B cell (primary cell): ENCODE results near the gene SLC45A3. TPM values are rescaled to one million over a fixed set of nuclear protein-coding genes. Genes with fewer than 3 reads are reported as not detected.

Experiments
- ATAC-seq: fragments of 200-7000 bp; cut with Tn5 transposase; one replicate; pipeline ENCODE4 v1.10.0; 2021; ENCODE audit warnings: low read depth, mild to moderate bottlenecking, moderate number of reproducible peaks, moderate library complexity
- CTCF ChIA-PET: fragments of 350-600 bp; sonication (Branson Sonifier 250); formaldehyde crosslinking; loops from one replicate; lab custom pipeline; 2021; ENCODE audit warnings: antibody characterized with exemption, inconsistent platforms; lab: Charles Lee
- POLR2A ChIA-PET: fragments of 350-600 bp; sonication (Branson Sonifier 250); formaldehyde crosslinking; loops from one replicate; lab custom pipeline; 2021; ENCODE audit warnings: antibody characterized with exemption; lab: Charles Lee
- DNase-seq: peaks from one replicate; pipeline ENCODE4 v3.0.0; 2013
- H2AFZ ChIP-seq: 2 replicates; pipeline ENCODE4 v1.6.1; 2012; ENCODE audit warnings: mild to moderate bottlenecking, low read depth, low read length; ENCODE audit not compliant: insufficient read depth, poor library complexity, severe bottlenecking
- H3K27ac ChIP-seq, 2 donors: 1 replicate in 1 of 2; 2 replicates in 1 of 2; pipeline ENCODE4 v1.5.1; 2012 to 2013; ENCODE audit warnings: low read length in 2 of 2, mild to moderate bottlenecking in 2 of 2, moderate library complexity in 1 of 2
- H3K27me3 ChIP-seq, 4 experiments: fragments of 200-600 bp in 1 of 4; sonication (generic) in 1 of 4; replicated peaks in 1 of 4; 1 replicate in 2 of 4; 2 replicates in 2 of 4; pipeline versions ENCODE4 v1.6.1 to v1.7.0; 2013 to 2016; ENCODE audit warnings: low read length in 3 of 4, mild to moderate bottlenecking in 2 of 4, mixed read lengths in 1 of 4, moderate library complexity in 1 of 4; ENCODE audit not compliant: insufficient read depth in 4 of 4, control insufficient read depth in 3 of 4; ENCODE audit errors: control extremely low read depth in 1 of 4
- H3K36me3 ChIP-seq, 2 experiments: replicated peaks in 1 of 2; 1 replicate in 1 of 2; 2 replicates in 1 of 2; pipeline versions ENCODE4 v1.6.1 to v1.7.1; 2013; ENCODE audit warnings: low read length in 1 of 2; ENCODE audit not compliant: insufficient read depth in 2 of 2, control insufficient read depth in 1 of 2; ENCODE audit errors: control extremely low read depth in 1 of 2, extremely low read depth in 1 of 2
- H3K4me1 ChIP-seq, 2 donors: fragments of 200-600 bp in 1 of 2; sonication (generic) in 1 of 2; 1 replicate in 1 of 2; 2 replicates in 1 of 2; pipeline versions ENCODE4 v1.5.1 to v1.6.1; 2013 to 2017; ENCODE audit warnings: low read length in 2 of 2; ENCODE audit not compliant: control insufficient read depth in 2 of 2, insufficient read depth in 2 of 2
- H3K4me2 ChIP-seq: replicated peaks from 2 replicates; pipeline ENCODE3; 2012; ENCODE audit warnings: mild to moderate bottlenecking, low read depth, low read length; ENCODE audit not compliant: poor library complexity, severe bottlenecking
- H3K4me3 ChIP-seq, 5 experiments: fragments of 200-600 bp in 1 of 5; sonication (generic) in 1 of 5; 1 replicate in 3 of 5; 2 replicates in 2 of 5; pipeline versions ENCODE4 v1.5.1 to v1.7.0; 2011 to 2016; ENCODE audit warnings: low read length in 4 of 5, mild to moderate bottlenecking in 4 of 5, low read depth in 2 of 5, control low read depth in 1 of 5, moderate library complexity in 1 of 5; ENCODE audit not compliant: insufficient read depth in 1 of 5; ENCODE audit errors: control extremely low read depth in 1 of 5, extremely low read depth in 1 of 5
- H3K79me2 ChIP-seq: fragments of 200-600 bp; sonication (generic); one replicate; pipeline ENCODE4 v1.6.0; 2016; ENCODE audit warnings: low read length; ENCODE audit not compliant: control insufficient read depth, insufficient read depth
- H3K9ac ChIP-seq: fragments of 200-600 bp; sonication (generic); 2 replicates; pipeline ENCODE4 v1.6.1; 2017; ENCODE audit warnings: mild to moderate bottlenecking, low read length, moderate library complexity
- H3K9me3 ChIP-seq, 3 donors: one replicate each; pipeline versions ENCODE4 v1.6.1 to v1.7.1; 2013; ENCODE audit warnings: low read length in 2 of 3; ENCODE audit not compliant: control insufficient read depth in 2 of 3, insufficient read depth in 1 of 3; ENCODE audit errors: control extremely low read depth in 1 of 3
- H4K20me1 ChIP-seq: 2 replicates; pipeline ENCODE4 v1.6.0; 2012; ENCODE audit warnings: mild to moderate bottlenecking, low read length; ENCODE audit not compliant: insufficient read depth, control insufficient read depth, poor library complexity, severe bottlenecking
- H3K27ac Mint-ChIP-seq: one replicate; pipeline ENCODE4 v1.8.0; 2021; ENCODE audit warnings: mixed read lengths
- H3K27me3 Mint-ChIP-seq: one replicate; pipeline ENCODE4 v1.8.0; 2021; ENCODE audit warnings: mixed read lengths
- H3K4me1 Mint-ChIP-seq: one replicate; pipeline ENCODE4 v1.8.0; 2021; ENCODE audit warnings: mixed read lengths
- H3K4me3 Mint-ChIP-seq: one replicate; pipeline ENCODE4 v1.8.0; 2021; ENCODE audit warnings: mixed read lengths
- H3K9me3 Mint-ChIP-seq: one replicate; pipeline ENCODE4 v1.8.0; 2022; ENCODE audit warnings: mixed read lengths; ENCODE audit not compliant: insufficient read depth
- EZH2 ChIP-seq: IDR thresholded peaks from 2 replicates; pipeline ENCODE4 v1.6.1; 2012; ENCODE audit warnings: borderline replicate concordance, low read depth, mild to moderate bottlenecking, moderate library complexity, low read length; ENCODE audit not compliant: insufficient read depth, poor library complexity, severe bottlenecking
- WGBS: methylation state at CpG from one replicate; pipeline ENCODE4 v1.1.5; 2013; ENCODE audit warnings: missing lambda C conversion rate; ENCODE audit not compliant: insufficient coverage; 5-methylcytosine and 5-hydroxymethylcytosine counted together
- intact Hi-C: fragments of 100-400 bp; cut with micrococcal nuclease; formaldehyde crosslinking; loops from one replicate; pipeline ENCODE4 v1.10.0; 2022
- polyA plus RNA-seq: library from polyadenylated mRNA; depleted of rRNA; stranded (reverse); fragments of >200 nt; gene quantifications from 2 replicates; pipeline ENCODE4 v1.2.3, GENCODE V29; 2012
- total RNA-seq, 2 donors: library from RNA; stranded (reverse); fragments of 120-200 nt in 1 of 2; gene quantifications; 1 replicate in 1 of 2; 2 replicates in 1 of 2; pipeline versions ENCODE4 v1.2.3 to v1.2.4, GENCODE V29; 2013 to 2022
- TF ChIP-seq, protein P1 (sequence below): fragments of 200-600 bp; IDR thresholded peaks from one replicate; pipeline ENCODE4 v1.8.0; 2022; ENCODE audit warnings: antibody characterized with exemption, mild to moderate bottlenecking

SLC45A3 gene
- total and polyA plus RNA-seq, 2 donors (not counting 1 experiment from before 2014, with no cell fraction given), result 5.0 to 23.9 TPM

DNA sequence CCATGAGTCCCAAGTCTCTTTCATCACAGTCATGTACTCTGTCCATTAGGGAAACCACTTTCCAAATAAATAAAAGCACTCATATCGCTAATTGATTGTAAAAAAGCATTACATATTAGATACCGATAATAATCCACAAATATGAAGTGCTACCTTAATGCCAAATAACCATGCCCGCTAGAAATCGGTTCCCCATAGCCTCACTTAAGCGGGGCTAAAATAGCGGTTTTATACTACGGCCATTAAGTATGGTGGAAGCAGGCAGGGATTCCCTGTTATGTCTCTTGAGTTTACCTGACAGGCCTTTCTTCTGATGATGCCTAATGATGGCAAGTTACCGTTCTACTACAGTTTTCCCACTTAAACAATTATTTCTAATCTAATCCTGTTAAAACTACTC, 52.4 kb downstream of the SLC45A3 start:
- H3K9me3 ChIP-seq, result no peaks in the 10 kb centered on the region
- WGBS, result no CpG with 5 or more reads among the region's 8 CpGs
- H3K27ac ChIP-seq, result peak overlapping the region in 1 of 2 donors; percentile 93
- H3K4me3 ChIP-seq, result no peak overlapping the region
- no peak for ATAC-seq
- H3K36me3 ChIP-seq, result peaks cover 1 to 6% of the 10 kb centered on the region in 2 experiments
- peaks cover 52 to 56% of the 10 kb centered on the region in 2 donors for H3K4me1 ChIP-seq
- CTCF ChIA-PET, result interaction anchor here (5.6 to 6.9 kb wide), 2 partner anchors 29 to 36 kb away, joined by 118 to 287 read pairs; no protein-coding TSS in a partner anchor
- H3K4me2 ChIP-seq, result peak overlapping the region; percentile 87
- no peaks in the 10 kb centered on the region for H3K27me3 ChIP-seq
- H3K9me3 Mint-ChIP-seq, result no peaks in the 10 kb centered on the region
- no peaks in the 10 kb centered on the region for H3K27me3 Mint-ChIP-seq
- no peak for TF ChIP-seq EZH2
- TF ChIP-seq, protein P1, sequence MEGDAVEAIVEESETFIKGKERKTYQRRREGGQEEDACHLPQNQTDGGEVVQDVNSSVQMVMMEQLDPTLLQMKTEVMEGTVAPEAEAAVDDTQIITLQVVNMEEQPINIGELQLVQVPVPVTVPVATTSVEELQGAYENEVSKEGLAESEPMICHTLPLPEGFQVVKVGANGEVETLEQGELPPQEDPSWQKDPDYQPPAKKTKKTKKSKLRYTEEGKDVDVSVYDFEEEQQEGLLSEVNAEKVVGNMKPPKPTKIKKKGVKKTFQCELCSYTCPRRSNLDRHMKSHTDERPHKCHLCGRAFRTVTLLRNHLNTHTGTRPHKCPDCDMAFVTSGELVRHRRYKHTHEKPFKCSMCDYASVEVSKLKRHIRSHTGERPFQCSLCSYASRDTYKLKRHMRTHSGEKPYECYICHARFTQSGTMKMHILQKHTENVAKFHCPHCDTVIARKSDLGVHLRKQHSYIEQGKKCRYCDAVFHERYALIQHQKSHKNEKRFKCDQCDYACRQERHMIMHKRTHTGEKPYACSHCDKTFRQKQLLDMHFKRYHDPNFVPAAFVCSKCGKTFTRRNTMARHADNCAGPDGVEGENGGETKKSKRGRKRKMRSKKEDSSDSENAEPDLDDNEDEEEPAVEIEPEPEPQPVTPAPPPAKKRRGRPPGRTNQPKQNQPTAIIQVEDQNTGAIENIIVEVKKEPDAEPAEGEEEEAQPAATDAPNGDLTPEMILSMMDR, result no peak
- H3K79me2 ChIP-seq, result peaks cover 80% of the 10 kb centered on the region
- H4K20me1 ChIP-seq, result peaks cover 56% of the 10 kb centered on the region
- POLR2A ChIA-PET, result no interaction called here
- peak overlapping the region; percentile 75 for H3K4me3 Mint-ChIP-seq
- H3K4me1 Mint-ChIP-seq, result peaks cover 77% of the 10 kb centered on the region
- H3K9ac ChIP-seq, result no peak overlapping the region
- H3K27ac Mint-ChIP-seq, result peak overlapping the region; percentile 88
- intact Hi-C loops, result no loop called here
- H2AFZ ChIP-seq, result no peak overlapping the region
- no peak for DNase-seq

- Histone ChIP-seq H3K4me2 (peak overlapping the region; percentile 67), H3K36me3 (peaks cover 1 to 20% of the 10 kb centered on the region in 2 experiments), H3K4me3 (peak overlapping the region in 2 of 5 experiments; percentile 4 to 15), H3K79me2 (peaks cover 97% of the 10 kb centered on the region), H3K27ac (peak overlapping the region; percentile 70 to 83), H3K4me1 (peaks cover 48 to 49% of the 10 kb centered on the region in 2 donors), H2AFZ (peak overlapping the region; percentile 36), H3K9ac (peak overlapping the region; percentile 20), H3K27me3 (no peaks in the 10 kb centered on the region), H4K20me1 (peaks cover 60% of the 10 kb centered on the region), H3K9me3 (no peaks in the 10 kb centered on the region)
- TF ChIP-seq, protein P1, result no peak
- no peak for TF ChIP-seq EZH2
- WGBS, result no CpG with 5 or more reads among the region's 3 CpGs
- ChIA-PET POLR2A (no interaction called here), CTCF (interaction anchor here (0.9 to 1.2 kb wide), 2 partner anchors 33 to 35 kb away, joined by 3 to 6 read pairs; no protein-coding TSS in a partner anchor)
- Mint-ChIP-seq H3K9me3 (no peaks in the 10 kb centered on the region), H3K27me3 (no peaks in the 10 kb centered on the region), H3K4me3 (peak overlapping the region; percentile 54), H3K27ac (peak overlapping the region; percentile 70), H3K4me1 (peaks cover 76% of the 10 kb centered on the region)
- DNase-seq (peak; percentile 67), ATAC-seq (no peak)
- intact Hi-C loops, result loop anchor here (1.0 kb wide), 1 partner anchor 9 kb away; no protein-coding TSS in a partner anchor
Observed at GRCh38 chr1:205626216-205626615, 54.1 kb downstream of the SLC45A3 start.
